Activated CD8-positive, alpha-beta T cell treated with anti-CD3 and anti-CD28 coated beads, Interleukin-2, amount 10 ng/mL, durations not matched to agents 7 days and 5 days (primary cell): ENCODE results near the gene SPNS3. TPM values are rescaled to one million over a fixed set of nuclear protein-coding genes. Genes with fewer than 3 reads are reported as not detected.
A peak's percentile ranks its signal among the peaks of the same experiment; 100 is the strongest.

Experiments used
- ATAC-seq: fragments of 150-1000 bp; cut with Tn5 transposase; one replicate; pipeline ENCODE4 v1.10.0; 2021; ENCODE audit warnings: moderate library complexity
- CTCF ChIA-PET: fragments of 350-600 bp; sonication (Branson Sonifier 250); formaldehyde crosslinking; loops from one replicate; lab custom pipeline; 2021; ENCODE audit warnings: antibody characterized with exemption; lab: Charles Lee
- POLR2A ChIA-PET: fragments of 350-600 bp; sonication (Branson Sonifier 250); formaldehyde crosslinking; loops from one replicate; lab custom pipeline; 2021; ENCODE audit warnings: antibody characterized with exemption; lab: Charles Lee
- DNase-seq: peaks from one replicate; pipeline ENCODE4 v3.0.0-alpha.2; 2020
- H3K27ac Mint-ChIP-seq: one replicate; pipeline ENCODE4 v1.8.0; 2021; ENCODE audit warnings: mild to moderate bottlenecking, mixed read lengths
- H3K27me3 Mint-ChIP-seq: one replicate; pipeline ENCODE4 v1.8.0; 2021; ENCODE audit warnings: low read depth, mixed read lengths
- H3K36me3 Mint-ChIP-seq: one replicate; pipeline ENCODE4 v1.8.0; 2021; ENCODE audit warnings: low read depth, mixed read lengths
- H3K4me1 Mint-ChIP-seq: one replicate; pipeline ENCODE4 v1.8.0; 2021; ENCODE audit warnings: low read depth, mixed read lengths
- H3K4me3 Mint-ChIP-seq: one replicate; pipeline ENCODE4 v1.8.0; 2021; ENCODE audit warnings: mild to moderate bottlenecking, mixed read lengths
- H3K9me3 Mint-ChIP-seq: one replicate; pipeline ENCODE4 v1.8.0; 2022; ENCODE audit warnings: mixed read lengths; ENCODE audit not compliant: insufficient read depth
- total RNA-seq, 2 experiments: library from RNA; stranded (reverse); gene quantifications; one replicate each; pipeline ENCODE4 v1.2.3, GENCODE V29; 2021

SPNS3 gene
- total RNA-seq, 2 experiments from 2014 or later: 26.8 to 29.1 TPM

- Mint-ChIP-seq H3K27me3 (no peaks in the 10 kb centered on the region), H3K4me1 (no peaks in the 10 kb centered on the region), H3K4me3 (no peak overlapping the region), H3K36me3 (no peaks in the 10 kb centered on the region), H3K9me3 (no peaks in the 10 kb centered on the region), H3K27ac (no peak overlapping the region)
- ChIA-PET CTCF (interaction anchor here (0.7 to 1.2 kb wide), 6 partner anchors 10 to 200 kb away, joined by 3 to 4 read pairs (median 4); no protein-coding TSS in a partner anchor), POLR2A (interaction anchor here (0.7 kb wide), 1 partner anchor 20 kb away, joined by 3 read pairs; no protein-coding TSS in a partner anchor)
- no peak for DNase-seq
- no peak for ATAC-seq
Observed at GRCh38 chr17:4406386-4406785, 27.4 kb upstream of the SPNS3 start.

DNA sequence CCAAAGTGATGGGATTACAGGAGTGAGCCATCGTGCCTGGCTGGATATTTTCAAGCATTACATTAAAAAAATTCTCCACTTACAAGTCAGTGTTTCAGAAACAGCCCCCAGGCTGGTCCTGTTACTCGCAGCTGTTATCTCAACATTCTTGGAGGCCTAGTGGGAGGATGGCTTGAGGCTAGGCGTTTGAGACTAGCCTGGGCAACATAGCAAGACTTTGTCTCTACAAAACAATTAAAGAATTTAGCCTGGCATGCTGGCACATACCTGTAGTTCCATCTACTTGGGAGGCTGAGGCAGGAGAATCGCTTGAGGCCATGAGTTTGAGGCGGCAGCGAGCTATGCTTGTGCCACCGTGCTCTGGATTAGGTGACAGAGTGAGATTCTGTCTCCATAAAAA is 26.5 kb upstream of the SPNS3 start:
- POLR2A ChIA-PET: no interaction called here
- no peaks in the 10 kb centered on the region for H3K4me1 Mint-ChIP-seq
- H3K36me3 Mint-ChIP-seq: no peaks in the 10 kb centered on the region
- CTCF ChIA-PET: interaction anchor here (0.8 to 2.5 kb wide), 5 partner anchors 9 to 207 kb away, joined by 3 to 8 read pairs (median 4); no protein-coding TSS in a partner anchor
- H3K27ac Mint-ChIP-seq: no peak overlapping the region
- no peaks in the 10 kb centered on the region for H3K27me3 Mint-ChIP-seq
- DNase-seq (no peak), ATAC-seq (no peak)
- no peaks in the 10 kb centered on the region for H3K9me3 Mint-ChIP-seq
- no peak overlapping the region for H3K4me3 Mint-ChIP-seq

GRCh38 chr17:4407851-4408250 is 25.9 kb upstream of the SPNS3 start:
- Mint-ChIP-seq H3K36me3 (no peaks in the 10 kb centered on the region), H3K9me3 (no peaks in the 10 kb centered on the region), H3K4me3 (no peak overlapping the region), H3K27ac (no peak overlapping the region), H3K4me1 (peaks cover 2% of the 10 kb centered on the region), H3K27me3 (no peaks in the 10 kb centered on the region)
- POLR2A ChIA-PET: no interaction called here
- CTCF ChIA-PET: interaction anchor here (0.8 to 2.5 kb wide), 4 partner anchors 103 to 208 kb away, joined by 3 to 8 read pairs (median 4); no protein-coding TSS in a partner anchor
- ATAC-seq (no peak), DNase-seq (no peak)

- Mint-ChIP-seq H3K4me3 (no peak overlapping the region), H3K27me3 (no peaks in the 10 kb centered on the region), H3K9me3 (no peaks in the 10 kb centered on the region), H3K27ac (no peak overlapping the region), H3K4me1 (peaks cover 8% of the 10 kb centered on the region), H3K36me3 (no peaks in the 10 kb centered on the region)
- POLR2A ChIA-PET: no interaction called here
- CTCF ChIA-PET: interaction anchor here (10.4 kb wide), 1 partner anchor 194 kb away, joined by 73 read pairs; no protein-coding TSS in a partner anchor
- no peak for ATAC-seq
- no peak for DNase-seq
Observed at GRCh38 chr17:4409659-4410058, 24.1 kb upstream of the SPNS3 start.

GRCh38 chr17:4411201-4411600 is 22.5 kb upstream of the SPNS3 start:
- Mint-ChIP-seq H3K36me3 (no peaks in the 10 kb centered on the region), H3K4me3 (no peak overlapping the region)
- POLR2A ChIA-PET: no interaction called here

DNA sequence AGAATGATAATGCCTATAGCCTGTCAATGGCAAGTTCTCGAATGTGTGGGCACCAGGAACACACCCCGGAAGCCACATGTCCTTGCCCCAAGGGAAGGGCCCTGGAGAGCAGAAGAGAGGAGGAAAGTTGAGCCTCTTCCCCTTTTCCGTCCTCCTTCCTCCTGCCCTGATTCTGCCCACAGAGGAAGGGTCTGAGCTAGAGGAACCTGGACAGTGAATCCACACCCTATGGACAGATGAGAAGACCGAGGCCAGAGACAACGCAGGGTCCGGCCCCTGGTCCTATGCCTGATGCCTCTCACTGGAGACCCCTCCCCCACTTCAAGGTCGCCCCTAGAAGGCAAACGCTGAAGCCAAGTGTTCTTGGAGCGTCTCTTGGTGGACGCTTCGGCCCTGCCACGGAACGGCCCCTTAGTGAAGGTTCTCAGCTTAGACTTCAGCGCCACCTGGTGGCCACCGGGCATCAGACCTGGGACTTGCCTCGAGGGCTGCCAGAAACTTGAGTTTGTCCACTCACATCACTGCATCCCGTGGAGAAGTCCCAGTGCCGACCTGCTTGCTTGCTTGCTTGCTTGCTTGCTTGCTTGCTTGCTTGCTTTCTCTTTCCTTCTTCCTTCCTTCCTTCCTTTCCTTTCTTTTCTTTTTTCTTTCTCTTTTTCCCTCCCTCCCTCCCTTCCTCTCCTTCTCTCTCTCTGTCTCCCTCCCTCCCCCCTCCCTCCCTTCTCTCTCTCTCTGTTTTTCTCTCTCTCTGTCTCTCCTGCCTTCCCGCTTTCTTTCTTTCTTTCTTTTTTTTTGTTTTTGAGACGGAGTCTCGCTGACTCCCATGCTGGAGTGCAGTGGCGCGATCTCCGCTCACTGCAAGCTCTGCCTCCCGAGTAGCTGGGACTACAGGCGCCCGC is 20.6 kb upstream of the SPNS3 start:
- no peaks in the 10 kb centered on the region for H3K9me3 Mint-ChIP-seq
- ChIA-PET POLR2A (interaction anchor here (0.9 to 1.0 kb wide), 2 partner anchors 24 to 270 kb away, joined by 3 read pairs; no protein-coding TSS in a partner anchor), CTCF (interaction anchor here (0.6 to 10.4 kb wide), 12 partner anchors 11 to 278 kb away, joined by 3 to 73 read pairs (median 3); partner anchors contain the start of gene UBE2G1)
- DNase-seq (peak; percentile 93), ATAC-seq (peak; percentile 99)
- H3K4me1 Mint-ChIP-seq: peaks cover 8% of the 10 kb centered on the region
- H3K4me3 Mint-ChIP-seq: peak overlapping the region; percentile 36
- H3K27ac Mint-ChIP-seq: no peak overlapping the region
- H3K27me3 Mint-ChIP-seq: no peaks in the 10 kb centered on the region
- no peaks in the 10 kb centered on the region for H3K36me3 Mint-ChIP-seq

More at GRCh38 chr17:4411201-4411600, 22.5 kb upstream of the SPNS3 start:
- no peak overlapping the region for H3K27ac Mint-ChIP-seq
- no peaks in the 10 kb centered on the region for H3K9me3 Mint-ChIP-seq
- DNase-seq (no peak), ATAC-seq (no peak)
- H3K4me1 Mint-ChIP-seq: peaks cover 8% of the 10 kb centered on the region
- CTCF ChIA-PET: interaction anchor here (1.4 to 10.4 kb wide), 2 partner anchors 196 to 211 kb away, joined by 4 to 73 read pairs; no protein-coding TSS in a partner anchor
- no peaks in the 10 kb centered on the region for H3K27me3 Mint-ChIP-seq

DNA sequence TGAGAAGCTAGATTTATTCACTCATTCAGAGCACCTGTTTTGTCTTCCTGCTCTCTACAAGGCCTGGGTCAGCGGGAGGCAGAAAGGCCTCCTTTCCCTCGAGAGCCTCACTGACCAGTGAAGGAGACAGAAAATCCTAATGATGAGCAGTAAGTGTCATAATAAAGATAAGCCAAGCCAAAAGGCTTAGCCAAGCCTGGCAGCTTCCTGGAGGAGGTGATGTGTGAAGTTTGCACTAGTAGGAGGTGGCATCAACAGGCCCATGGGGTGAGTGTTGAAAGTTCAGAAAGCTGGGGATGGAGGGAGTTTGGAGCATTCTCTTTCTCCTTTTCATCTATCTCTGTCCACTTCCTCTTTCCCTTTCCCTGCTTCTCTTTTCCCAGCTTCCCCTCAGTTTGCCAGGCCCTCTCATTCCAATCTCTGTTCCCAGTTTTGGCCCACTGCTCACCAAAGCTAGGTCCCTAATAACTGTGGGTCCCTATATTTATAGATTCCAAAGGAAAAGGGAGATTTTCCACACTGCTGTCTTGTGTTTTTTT is 16.5 kb upstream of the SPNS3 start:
- no peaks in the 10 kb centered on the region for H3K9me3 Mint-ChIP-seq
- ChIA-PET CTCF (interaction anchor here (0.8 to 10.4 kb wide), 3 partner anchors 11 to 217 kb away, joined by 4 to 73 read pairs (median 10); no protein-coding TSS in a partner anchor), POLR2A (no interaction called here)
- no peaks in the 10 kb centered on the region for H3K27me3 Mint-ChIP-seq
- no peak overlapping the region for H3K27ac Mint-ChIP-seq
- no peak overlapping the region for H3K4me3 Mint-ChIP-seq
- peaks cover 16% of the 10 kb centered on the region for H3K4me1 Mint-ChIP-seq
- ATAC-seq (no peak), DNase-seq (no peak)
- no peaks in the 10 kb centered on the region for H3K36me3 Mint-ChIP-seq

DNA sequence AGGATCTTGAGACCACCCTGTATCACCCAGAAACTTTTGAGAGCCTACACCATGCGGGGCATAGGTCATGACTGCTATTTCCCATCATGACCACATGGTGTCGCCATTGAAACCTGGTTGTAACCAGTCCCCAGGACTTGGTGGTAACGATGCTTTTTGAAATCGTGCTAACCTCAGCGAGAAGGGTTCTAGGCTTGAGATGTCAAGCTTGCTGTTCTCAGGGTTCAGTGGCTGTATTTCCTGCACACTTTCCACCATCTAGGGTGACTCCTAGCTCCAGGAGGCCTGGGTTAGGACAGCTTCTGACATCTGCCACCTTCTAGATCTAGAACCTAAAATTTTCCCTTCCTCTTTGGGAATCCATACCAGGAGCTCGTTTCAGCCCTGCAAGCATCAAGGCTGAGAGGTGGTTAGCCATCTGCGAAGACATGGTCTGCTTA is 13.0 kb upstream of the SPNS3 start:
- DNase-seq (peak; percentile 82), ATAC-seq (peak; percentile 96)
- H3K36me3 Mint-ChIP-seq: no peaks in the 10 kb centered on the region
- ChIA-PET POLR2A (interaction anchor here (0.8 to 1.0 kb wide), 2 partner anchors 16 to 60 kb away, joined by 3 to 5 read pairs; no protein-coding TSS in a partner anchor), CTCF (interaction anchor here (0.6 to 3.2 kb wide), 46 partner anchors 8 to 244 kb away, joined by 3 to 36 read pairs (median 4); partner anchors contain the start of genes MYBBP1A, SPNS2 and SPNS3)
- H3K27me3 Mint-ChIP-seq: no peaks in the 10 kb centered on the region
- peak overlapping the region; percentile 20 for H3K27ac Mint-ChIP-seq
- H3K9me3 Mint-ChIP-seq: no peaks in the 10 kb centered on the region
- H3K4me3 Mint-ChIP-seq: no peak overlapping the region
- peaks cover 8% of the 10 kb centered on the region for H3K4me1 Mint-ChIP-seq

- ATAC-seq: no peak
- Mint-ChIP-seq H3K4me1 (peaks cover 10% of the 10 kb centered on the region), H3K27me3 (peaks cover 2% of the 10 kb centered on the region), H3K27ac (no peak overlapping the region), H3K9me3 (no peaks in the 10 kb centered on the region), H3K36me3 (no peaks in the 10 kb centered on the region), H3K4me3 (no peak overlapping the region)
- ChIA-PET POLR2A (interaction anchor here (1.3 kb wide), 1 partner anchor 11 kb away, joined by 3 read pairs; the partner anchor contains the start of gene SPNS3), CTCF (interaction anchor here (1.7 to 3.2 kb wide), 2 partner anchors 142 to 203 kb away, joined by 5 to 36 read pairs; no protein-coding TSS in a partner anchor)
- no peak for DNase-seq
Observed at GRCh38 chr17:4422864-4423263, 10.9 kb upstream of the SPNS3 start.

DNA sequence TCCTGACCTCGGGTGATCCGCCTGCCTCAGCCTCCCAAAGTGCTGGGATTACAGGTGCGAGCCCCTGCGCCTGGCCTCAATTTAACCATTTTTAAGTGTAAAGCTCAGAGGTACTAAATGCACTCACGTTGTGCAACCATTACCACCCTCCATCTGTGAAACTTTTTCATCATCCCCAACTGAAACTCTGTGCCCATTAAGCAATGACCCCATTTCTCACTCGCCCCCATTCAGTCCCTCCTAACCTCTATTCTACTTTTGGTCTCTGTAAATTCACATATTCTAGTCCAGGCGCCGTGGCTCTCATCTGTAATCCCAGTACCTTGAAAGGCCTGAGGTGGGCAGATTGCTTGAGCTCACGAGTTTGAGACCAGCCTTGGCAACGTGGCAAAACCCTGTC is 8.3 kb upstream of the SPNS3 start:
- DNase-seq: no peak
- H3K9me3 Mint-ChIP-seq: no peaks in the 10 kb centered on the region
- no peak overlapping the region for H3K4me3 Mint-ChIP-seq
- CTCF ChIA-PET: interaction anchor here (1.1 kb wide), 1 partner anchor 201 kb away, joined by 3 read pairs; no protein-coding TSS in a partner anchor
- no peak for ATAC-seq
- H3K4me1 Mint-ChIP-seq: peaks cover 13% of the 10 kb centered on the region
- peaks cover 5% of the 10 kb centered on the region for H3K27me3 Mint-ChIP-seq
- no peak overlapping the region for H3K27ac Mint-ChIP-seq
- POLR2A ChIA-PET: interaction anchor here (0.9 kb wide), 1 partner anchor 71 kb away, joined by 3 read pairs; no protein-coding TSS in a partner anchor
- no peaks in the 10 kb centered on the region for H3K36me3 Mint-ChIP-seq

DNA sequence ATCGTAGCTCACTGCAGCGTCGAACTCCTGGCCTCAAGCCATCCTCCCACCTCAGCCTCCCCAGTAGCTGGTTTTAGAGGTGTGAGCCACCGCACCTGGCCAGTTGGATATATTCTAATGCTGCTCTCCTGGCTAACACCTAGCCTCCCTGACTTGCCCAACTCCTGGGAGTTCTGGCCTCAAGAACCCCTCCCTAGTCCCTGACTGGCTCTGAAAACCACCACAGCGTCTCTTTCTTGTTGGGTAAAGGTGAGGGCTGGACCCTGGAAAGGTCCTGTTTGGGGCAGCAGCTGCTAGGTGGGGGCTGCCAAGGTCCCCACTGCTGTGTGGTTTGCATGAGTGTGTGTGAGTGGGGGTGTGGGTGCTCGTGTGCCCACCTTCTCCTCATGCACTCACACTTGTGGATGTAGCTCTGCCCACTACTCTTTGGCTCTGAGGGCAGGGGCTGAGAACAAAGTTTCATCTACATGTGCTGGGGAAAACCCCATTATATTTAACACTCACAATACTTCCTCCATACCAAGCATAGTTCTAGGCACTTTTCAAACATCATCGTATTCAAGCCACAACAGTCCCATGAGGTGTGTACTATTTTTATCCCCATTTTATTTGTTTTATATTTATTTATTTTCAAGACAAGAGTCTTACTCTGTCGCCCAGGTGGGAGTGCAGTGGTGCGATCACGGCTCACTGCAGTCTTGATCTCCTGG is 7.1 kb upstream of the SPNS3 start:
- ChIA-PET POLR2A (interaction anchor here (0.6 kb wide), 1 partner anchor 59 kb away, joined by 3 read pairs; no protein-coding TSS in a partner anchor), CTCF (no interaction called here)
- peaks cover 5% of the 10 kb centered on the region for H3K27me3 Mint-ChIP-seq
- no peak overlapping the region for H3K4me3 Mint-ChIP-seq
- no peak overlapping the region for H3K27ac Mint-ChIP-seq
- H3K36me3 Mint-ChIP-seq: no peaks in the 10 kb centered on the region
- H3K9me3 Mint-ChIP-seq: no peaks in the 10 kb centered on the region
- DNase-seq (no peak), ATAC-seq (no peak)
- peaks cover 5% of the 10 kb centered on the region for H3K4me1 Mint-ChIP-seq
